Endothelial cell of umbilical vein (primary cell): ENCODE measurements around the gene TUBA3D. TPM values are rescaled to one million over a fixed set of nuclear protein-coding genes. Genes with fewer than 3 reads are reported as not detected.

Experiments
- Bru-seq: library from RNA; stranded (reverse); fragments of 400-500 nt; gene quantifications from one replicate; lab custom pipeline; 2021; lab: Mats Ljungman, UMichigan
- BruChase-seq, 2 experiments: library from RNA; stranded (reverse); fragments of 400-500 nt; gene quantifications; one replicate each; lab custom pipeline; 2021; lab: Mats Ljungman, UMichigan
- BruUV-seq: library from RNA; stranded (reverse); fragments of 400-500 nt; replicated peaks from 2 replicates; lab custom pipeline; 2021; lab: Mats Ljungman, UMichigan
- CTCF ChIA-PET: fragments of 300-600, 350-600 bp; sonication (Branson Sonifier 250); formaldehyde crosslinking; loops from one replicate; lab custom pipeline; 2021; ENCODE audit warnings: antibody characterized with exemption, inconsistent platforms; lab: Charles Lee
- POLR2A ChIA-PET: fragments of 300-600, 350-600 bp; sonication (Branson Sonifier 250); formaldehyde crosslinking; loops from one replicate; lab custom pipeline; 2021; ENCODE audit warnings: antibody characterized with exemption, inconsistent platforms; lab: Charles Lee
- DNase-seq: peaks from one replicate; pipeline ENCODE4 v3.0.0-alpha.2; 2011; ENCODE audit warnings: low read depth, low spot score
- FAIRE-seq: peaks from 2 replicates; lab custom pipeline; 2011; peaks lifted over from hg19 to GRCh38; lab: Jason Lieb, UNC
- H2AFZ ChIP-seq: 2 replicates; pipeline ENCODE4 v1.6.0; 2012; ENCODE audit warnings: low read depth, low read length, control low read depth, inconsistent platforms
- H3K27ac ChIP-seq: 2 replicates; pipeline ENCODE4 v1.5.1; 2011; ENCODE audit warnings: low read depth, mild to moderate bottlenecking, control low read depth, low read length, moderate library complexity; ENCODE audit not compliant: insufficient read depth
- H3K27me3 ChIP-seq, 2 experiments: 2 replicates each; pipeline versions ENCODE4 v1.6.0 to v1.6.1; 2011; ENCODE audit warnings: low read length in 2 of 2, mixed read lengths in 1 of 2; ENCODE audit not compliant: control insufficient read depth in 2 of 2, insufficient read depth in 2 of 2
- H3K36me3 ChIP-seq, 2 experiments: 2 replicates in 1 of 2; 3 replicates in 1 of 2; pipeline ENCODE4 v1.5.1; 2011; ENCODE audit warnings: low read length in 2 of 2, mild to moderate bottlenecking in 1 of 2, moderate library complexity in 1 of 2; ENCODE audit not compliant: control insufficient read depth in 2 of 2, insufficient read depth in 2 of 2; ENCODE audit errors: extremely low read depth in 1 of 2
- H3K4me1 ChIP-seq: 3 replicates; pipeline ENCODE4 v1.5.1; 2011; ENCODE audit warnings: mild to moderate bottlenecking, low read length; ENCODE audit not compliant: control insufficient read depth, insufficient read depth; ENCODE audit errors: extremely low read depth
- H3K4me2 ChIP-seq: 2 replicates; pipeline ENCODE4 v1.6.1; 2011; ENCODE audit warnings: low read length, control low read depth, mixed read lengths; ENCODE audit not compliant: insufficient read depth
- H3K4me3 ChIP-seq, 3 experiments: fragments of 200-600 bp in 1 of 3; sonication (generic), shearing (Covaris generic) in 1 of 3; replicated peaks in 1 of 3; 2 replicates each; pipeline ENCODE4 v1.5.1; 2011 to 2016; ENCODE audit warnings: control low read depth in 3 of 3, low read length in 3 of 3, mild to moderate bottlenecking in 2 of 3, inconsistent platforms in 1 of 3, low read depth in 1 of 3, moderate library complexity in 1 of 3; ENCODE audit not compliant: insufficient read depth in 1 of 3
- H3K79me2 ChIP-seq: 2 replicates; pipeline ENCODE4 v1.6.0; 2012; ENCODE audit warnings: low read length, inconsistent platforms; ENCODE audit not compliant: control insufficient read depth, insufficient read depth
- H3K9ac ChIP-seq: replicated peaks from 2 replicates; pipeline ENCODE3; 2011; ENCODE audit warnings: low read length, control low read depth; ENCODE audit not compliant: insufficient read depth; ENCODE audit errors: extremely low read depth
- H3K9me1 ChIP-seq: replicated peaks from 3 replicates; pipeline ENCODE4 v1.6.0; 2011; ENCODE audit warnings: mild to moderate bottlenecking, low read length; ENCODE audit not compliant: control insufficient read depth, insufficient read depth; ENCODE audit errors: extremely low read depth
- H3K9me3 ChIP-seq: replicated peaks from 2 replicates; pipeline ENCODE4 v1.5.1; 2012; ENCODE audit warnings: low read length, inconsistent platforms; ENCODE audit not compliant: control insufficient read depth, insufficient read depth
- H4K20me1 ChIP-seq: replicated peaks from 2 replicates; pipeline ENCODE3; 2011; ENCODE audit warnings: mild to moderate bottlenecking, low read length; ENCODE audit not compliant: control insufficient read depth, insufficient read depth; ENCODE audit errors: extremely low read depth
- EZH2 ChIP-seq: IDR thresholded peaks from 2 replicates; pipeline ENCODE4 v1.6.1; 2012; ENCODE audit warnings: borderline replicate concordance, low read depth, mild to moderate bottlenecking, moderate library complexity, low read length, inconsistent platforms; ENCODE audit not compliant: severe bottlenecking
- FOS ChIP-seq: IDR thresholded peaks from 2 replicates; pipeline ENCODE4 v1.6.1; 2011; ENCODE audit warnings: mild to moderate bottlenecking, low read length, moderate library complexity, borderline replicate concordance; ENCODE audit not compliant: insufficient read depth
- GATA2 ChIP-seq: IDR thresholded peaks from 2 replicates; pipeline ENCODE4 v1.7.0; 2011; ENCODE audit warnings: low read depth, mild to moderate bottlenecking, moderate library complexity, mixed read lengths, low read length; ENCODE audit not compliant: insufficient read length, insufficient read depth
- JUN ChIP-seq: IDR thresholded peaks from 2 replicates; pipeline ENCODE4 v1.6.1; 2011; ENCODE audit warnings: borderline replicate concordance, low read depth; ENCODE audit not compliant: insufficient read length, insufficient read depth
- MYC ChIP-seq: IDR thresholded peaks from one replicate; pipeline ENCODE4 v1.6.1; 2011; ENCODE audit warnings: mild to moderate bottlenecking, low read depth, low read length
- POLR2A ChIP-seq: IDR thresholded peaks from 2 replicates; pipeline ENCODE4 v1.6.1; 2012; ENCODE audit warnings: low read depth, mild to moderate bottlenecking, control low read depth, low read length
- POLR2AphosphoS5 ChIP-seq: IDR thresholded peaks from 2 replicates; pipeline ENCODE4 v1.6.1; 2012; ENCODE audit warnings: low read depth, mild to moderate bottlenecking, control low read depth, low read length, moderate library complexity; ENCODE audit not compliant: insufficient read depth
- dilution Hi-C: fragments of 300-500 bp; cut with MboI; formaldehyde crosslinking; loops from one replicate; pipeline ENCODE4 v1.15.0; 2019; ENCODE audit warnings: low sequenced_read_pairs; ENCODE audit not compliant: extremely low pct_ligation_motif_present
- intact Hi-C: fragments of 100-400 bp; cut with micrococcal nuclease; formaldehyde crosslinking; loops from one replicate; pipeline ENCODE4 v1.10.0; 2022
- long read RNA-seq: library from polyadenylated mRNA; stranded (forward); transcript quantifications from one replicate; pipeline ENCODE4 v2.0.0, GENCODE V29; 2021
- polyA minus RNA-seq, 3 experiments: library from RNA; depleted of rRNA, polyadenylated mRNA; stranded (reverse); fragments of >200 nt; gene quantifications; 1 replicate in 1 of 3; 2 replicates in 2 of 3; pipeline ENCODE4 v1.2.3, GENCODE V29; 2011
- polyA plus RNA-seq, 4 experiments: library from polyadenylated mRNA; depleted of rRNA in 3 of 4; stranded (reverse) in 3 of 4; unstranded in 1 of 4; fragments of >200 nt; gene quantifications; 2 replicates each; pipeline versions ENCODE4 v1.2.1 to v1.2.3, GENCODE V29; 2011 to 2012; ENCODE audit warnings: missing spikeins in 1 of 4
- total RNA-seq: library from RNA; stranded (reverse); gene quantifications from 2 replicates; pipeline ENCODE4 v1.2.3, GENCODE V29; 2021
- TF ChIP-seq, protein P1 (sequence below): IDR thresholded peaks from 2 replicates; pipeline ENCODE4 v1.6.1; 2011; ENCODE audit not compliant: insufficient read depth, insufficient read length
- TF ChIP-seq, protein P2 (sequence below), 2 donors: IDR thresholded peaks; 1 replicate in 1 of 2; 2 replicates in 1 of 2; pipeline ENCODE4 v1.5.1; 2011; ENCODE audit warnings: low read length in 2 of 2, mild to moderate bottlenecking in 2 of 2, moderate library complexity in 2 of 2, control low read depth in 1 of 2, inconsistent platforms in 1 of 2, low read depth in 1 of 2; ENCODE audit not compliant: insufficient read depth in 1 of 2; ENCODE audit errors: extremely low read depth in 1 of 2

The TUBA3D gene
- total RNA-seq (not detected in 2 replicates), polyA plus RNA-seq (not detected in 2 replicates), polyA minus RNA-seq (not detected in 2 replicates), Bru-seq, nascent RNA (not detected), BruChase-seq, experiment 1, labeled RNA remaining after a 6-hour chase (not detected), BruChase-seq, experiment 2, labeled RNA remaining after a 2-hour chase (percentile 14 among the genes with signal in this experiment)
- not detected in 2 replicates for polyA plus RNA-seq (2011; cell fraction: cytosol; rRNA removed)
- not detected in 2 replicates for polyA plus RNA-seq (2011; cell fraction: nucleus; rRNA removed)
- polyA plus RNA-seq (2012) = 0.15 and 0.22 TPM in 2 replicates
- polyA minus RNA-seq (2011; cell fraction: cytosol; rRNA and poly(A)+ RNA removed) = not detected
- polyA minus RNA-seq (2011; cell fraction: nucleus; rRNA and poly(A)+ RNA removed) = not detected in 2 replicates
- long read RNA-seq = 0 reads

DNA sequence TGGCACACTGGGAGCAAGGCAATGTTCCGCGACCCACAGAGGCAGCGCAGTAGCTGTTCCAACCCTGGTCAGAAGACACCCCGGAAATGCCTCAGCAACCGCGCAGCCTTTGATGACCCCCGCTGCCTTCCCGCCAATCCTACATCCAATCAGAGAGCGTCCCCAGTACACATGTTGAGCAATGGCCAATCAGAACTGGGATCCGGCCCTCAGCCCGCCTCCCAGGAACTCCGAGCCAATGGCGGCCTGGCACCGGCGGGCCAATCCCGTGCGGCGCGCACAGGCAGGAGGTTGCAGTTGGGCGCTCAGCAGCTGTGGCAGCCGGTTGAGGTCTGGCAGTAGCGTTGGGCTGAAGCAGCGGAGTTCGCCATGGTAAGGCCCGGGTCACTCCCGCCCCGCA is at the start of gene TUBA3D:
TSS of gene TUBA3D (plus strand) at position 289 of the 400 bp plus-strand sequence. CDS start at position 370, 81 bp downstream.
- dilution Hi-C loops (no loop called here), intact Hi-C loops (no loop called here)

More for the DNA sequence above, at the start of gene TUBA3D:
- ChIA-PET POLR2A (no interaction called here), CTCF (no interaction called here)
- Histone ChIP-seq H3K36me3 (no peaks in the 10 kb centered on the region), H3K4me2 (no peak within 1 kb of the TSS), H2AFZ (no peak within 1 kb of the TSS), H3K4me1 (no peaks in the 10 kb centered on the region), H3K27me3 (no peaks in the 10 kb centered on the region), H4K20me1 (no peaks in the 10 kb centered on the region), H3K27ac (no peak within 1 kb of the TSS), H3K9me1 (no peaks in the 10 kb centered on the region), H3K9me3 (no peaks in the 10 kb centered on the region), H3K9ac (no peak within 1 kb of the TSS), H3K79me2 (no peaks in the 10 kb centered on the region), H3K4me3 (no peak within 1 kb of the TSS)
- no peak for TF ChIP-seq JUN
- TF ChIP-seq, protein P1, sequence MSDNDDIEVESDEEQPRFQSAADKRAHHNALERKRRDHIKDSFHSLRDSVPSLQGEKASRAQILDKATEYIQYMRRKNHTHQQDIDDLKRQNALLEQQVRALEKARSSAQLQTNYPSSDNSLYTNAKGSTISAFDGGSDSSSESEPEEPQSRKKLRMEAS = no peak
- no peak for TF ChIP-seq POLR2A
- TF ChIP-seq, protein P2, sequence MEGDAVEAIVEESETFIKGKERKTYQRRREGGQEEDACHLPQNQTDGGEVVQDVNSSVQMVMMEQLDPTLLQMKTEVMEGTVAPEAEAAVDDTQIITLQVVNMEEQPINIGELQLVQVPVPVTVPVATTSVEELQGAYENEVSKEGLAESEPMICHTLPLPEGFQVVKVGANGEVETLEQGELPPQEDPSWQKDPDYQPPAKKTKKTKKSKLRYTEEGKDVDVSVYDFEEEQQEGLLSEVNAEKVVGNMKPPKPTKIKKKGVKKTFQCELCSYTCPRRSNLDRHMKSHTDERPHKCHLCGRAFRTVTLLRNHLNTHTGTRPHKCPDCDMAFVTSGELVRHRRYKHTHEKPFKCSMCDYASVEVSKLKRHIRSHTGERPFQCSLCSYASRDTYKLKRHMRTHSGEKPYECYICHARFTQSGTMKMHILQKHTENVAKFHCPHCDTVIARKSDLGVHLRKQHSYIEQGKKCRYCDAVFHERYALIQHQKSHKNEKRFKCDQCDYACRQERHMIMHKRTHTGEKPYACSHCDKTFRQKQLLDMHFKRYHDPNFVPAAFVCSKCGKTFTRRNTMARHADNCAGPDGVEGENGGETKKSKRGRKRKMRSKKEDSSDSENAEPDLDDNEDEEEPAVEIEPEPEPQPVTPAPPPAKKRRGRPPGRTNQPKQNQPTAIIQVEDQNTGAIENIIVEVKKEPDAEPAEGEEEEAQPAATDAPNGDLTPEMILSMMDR (IDR thresholded peaks at IDR 0.05; ENCODE audit: extremely low read depth in 1 of 2, insufficient read depth in 1 of 2, low read depth in 1 of 2, low read length in 2 of 2) = no peak
- TF ChIP-seq POLR2AphosphoS5 = no peak
- no peak for TF ChIP-seq EZH2
- TF ChIP-seq FOS = no peak
- TF ChIP-seq GATA2 = no peak
- TF ChIP-seq MYC = no peak
- no peak for DNase-seq
- FAIRE-seq = no peak
- BruUV-seq = no TSS peak
